ENCODE measurements around the gene MACROH2A2. TPM values are rescaled to one million over a fixed set of nuclear protein-coding genes. Genes with fewer than 3 reads are reported as not detected.

Gene MACROH2A2
- total RNA-seq, 2 donors from 2014 or later = 15.1 to 22.1 TPM

- H3K9ac ChIP-seq (ENCODE audit: low read depth in 2 of 2, low read length in 2 of 2) = no peak overlapping the region
- H3K36me3 ChIP-seq = no peaks in the 10 kb centered on the region
- no peaks in the 10 kb centered on the region for H3K27me3 ChIP-seq
- no peak for DNase-seq
- H3K9me3 ChIP-seq = no peaks in the 10 kb centered on the region
- no peak overlapping the region for H3K4me3 ChIP-seq
- no peak for TF ChIP-seq CTCF (IDR thresholded peaks at IDR 0.05)
- no peak overlapping the region for H3K27ac ChIP-seq
- no peaks in the 10 kb centered on the region for H3K4me1 ChIP-seq
- intact Hi-C loops (cut with DNase I) = no loop called here
Measured at GRCh38 chr10:70114902-70115301, 62.3 kb downstream of the MACROH2A2 start.

- Histone ChIP-seq H3K27ac (no peak overlapping the region), H3K36me3 (no peaks in the 10 kb centered on the region), H3K4me3 (no peak overlapping the region), H3K27me3 (no peaks in the 10 kb centered on the region), H3K9ac (ENCODE audit: low read depth in 2 of 2, low read length in 2 of 2) (no peak overlapping the region), H3K9me3 (no peaks in the 10 kb centered on the region), H3K4me1 (no peaks in the 10 kb centered on the region)
- intact Hi-C loops (cut with DNase I) = loop anchor here (2.0 kb wide), 1 partner anchor 31 kb away; the partner anchor contains the start of gene TYSND1
- DNase-seq = peak; percentile 68
- peak; percentile 85 for TF ChIP-seq CTCF (IDR thresholded peaks at IDR 0.05)
Measured at GRCh38 chr10:70115948-70116682, 63.5 kb downstream of the MACROH2A2 start.

- H3K9ac ChIP-seq (ENCODE audit: low read depth in 2 of 2, low read length in 2 of 2) = no peak overlapping the region
- no peak for DNase-seq
- H3K27ac ChIP-seq = no peak overlapping the region
- no peak overlapping the region for H3K4me3 ChIP-seq
- no peak for TF ChIP-seq CTCF (IDR thresholded peaks at IDR 0.05)
- no peaks in the 10 kb centered on the region for H3K36me3 ChIP-seq
- H3K4me1 ChIP-seq = no peaks in the 10 kb centered on the region
- intact Hi-C loops (cut with DNase I) = loop anchor here (2.0 kb wide), 1 partner anchor 29 kb away; the partner anchor contains the start of gene TYSND1
- H3K27me3 ChIP-seq = no peaks in the 10 kb centered on the region
- no peaks in the 10 kb centered on the region for H3K9me3 ChIP-seq
Measured at GRCh38 chr10:70117646-70118045, 65.0 kb downstream of the MACROH2A2 start.

GRCh38 chr10:70118196-70118595 lies 65.5 kb downstream of the MACROH2A2 start:
- Histone ChIP-seq H3K36me3 (no peaks in the 10 kb centered on the region), H3K4me1 (no peaks in the 10 kb centered on the region)

GRCh38 chr10:70119197-70119596 lies 66.6 kb downstream of the MACROH2A2 start:
- DNase-seq = no peak
- no peak for TF ChIP-seq CTCF (IDR thresholded peaks at IDR 0.05)
- no peak overlapping the region for H3K27ac ChIP-seq
- intact Hi-C loops (cut with DNase I) = no loop called here
- H3K36me3 ChIP-seq = no peaks in the 10 kb centered on the region
- H3K4me3 ChIP-seq = no peak overlapping the region
- H3K9ac ChIP-seq (ENCODE audit: low read depth in 2 of 2, low read length in 2 of 2) = no peak overlapping the region
- H3K9me3 ChIP-seq = no peaks in the 10 kb centered on the region
- H3K4me1 ChIP-seq = no peaks in the 10 kb centered on the region
- no peaks in the 10 kb centered on the region for H3K27me3 ChIP-seq

More at GRCh38 chr10:70118196-70118595, 65.5 kb downstream of the MACROH2A2 start:
- H3K27me3 ChIP-seq = no peaks in the 10 kb centered on the region
- H3K4me3 ChIP-seq = no peak overlapping the region
- DNase-seq = no peak
- H3K9me3 ChIP-seq = no peaks in the 10 kb centered on the region
- TF ChIP-seq CTCF (IDR thresholded peaks at IDR 0.05) = no peak
- no peak overlapping the region for H3K27ac ChIP-seq
- H3K9ac ChIP-seq (ENCODE audit: low read depth in 2 of 2, low read length in 2 of 2) = no peak overlapping the region
- intact Hi-C loops (cut with DNase I) = no loop called here

All from colonic mucosa (tissue), 4 donors.